ENCODE measurements around the gene TBC1D10A. TPM values are rescaled to one million over a fixed set of nuclear protein-coding genes. Genes with fewer than 3 reads are reported as not detected.

Gene TBC1D10A
- total RNA-seq, 4 donors from 2014 or later, result 27.9 to 72.2 (median 45.7) TPM

DNA sequence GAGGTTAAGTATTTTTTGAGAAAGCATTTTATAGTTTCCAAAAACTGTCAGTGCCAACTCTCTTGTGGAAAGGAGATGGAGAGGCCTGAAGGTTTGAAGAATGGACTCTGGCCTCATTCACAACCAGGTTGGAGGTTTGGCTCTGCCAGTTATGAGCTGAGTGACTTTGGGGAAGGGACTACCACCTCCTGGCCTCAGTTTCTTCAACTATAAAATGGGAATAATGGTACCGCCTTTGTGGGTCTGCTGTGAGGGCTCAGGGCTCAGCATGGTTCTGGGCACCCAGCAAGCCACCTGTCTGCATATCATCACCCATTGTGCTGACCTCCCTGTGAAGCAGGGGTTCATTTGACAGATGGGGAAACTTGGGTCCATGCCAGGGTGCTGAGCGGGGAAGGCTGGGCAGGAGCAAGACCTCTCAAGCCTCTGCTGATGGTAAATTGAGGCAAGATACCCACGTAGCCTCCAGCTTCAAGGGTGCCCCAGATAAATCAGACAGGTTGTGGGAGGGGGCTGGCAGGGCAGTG lies 76.6 kb downstream of the TBC1D10A start:
- intact Hi-C loops (cut with DNase I; ENCODE audit: low total_unique reads) (loop anchor here (5.0 kb wide), 1 partner anchor 138 kb away; no protein-coding TSS in a partner anchor), in situ Hi-C loops (cut with MboI; ENCODE audit: low pct_ligation_motif_present in 1 of 4, low pct_unique_long_range_greater_than_20kb in 1 of 4, low sequenced_read_pairs in 3 of 4) (no loop called here)
- no peaks in the 10 kb centered on the region for H3K36me3 ChIP-seq
- H3K27me3 ChIP-seq, result peaks cover 15% of the 10 kb centered on the region
- DNase-seq, result no peak
- WGBS, 2 donors (ENCODE audit: low coverage in 1 of 2), result 97% methylated on average over 3 of the region's 3 CpGs; no CpG with 5 or more reads in 1 of the 2 donors
- H3K9me3 ChIP-seq, result no peaks in the 10 kb centered on the region
- no peak overlapping the region for H3K27ac ChIP-seq
- H3K4me3 ChIP-seq, result no peak overlapping the region
- peaks cover 21 to 62% (median 56%) of the 10 kb centered on the region in 4 donors for H3K4me1 ChIP-seq
- TF ChIP-seq POLR2AphosphoS5 (IDR thresholded peaks at IDR 0.05), result no peak
- no peak for TF ChIP-seq POLR2A (IDR thresholded peaks at IDR 0.05)
- no peak for TF ChIP-seq CTCF (IDR thresholded peaks at IDR 0.05)
- TF ChIP-seq EP300 (IDR thresholded peaks at IDR 0.05; ENCODE audit: low read depth), result no peak

DNA sequence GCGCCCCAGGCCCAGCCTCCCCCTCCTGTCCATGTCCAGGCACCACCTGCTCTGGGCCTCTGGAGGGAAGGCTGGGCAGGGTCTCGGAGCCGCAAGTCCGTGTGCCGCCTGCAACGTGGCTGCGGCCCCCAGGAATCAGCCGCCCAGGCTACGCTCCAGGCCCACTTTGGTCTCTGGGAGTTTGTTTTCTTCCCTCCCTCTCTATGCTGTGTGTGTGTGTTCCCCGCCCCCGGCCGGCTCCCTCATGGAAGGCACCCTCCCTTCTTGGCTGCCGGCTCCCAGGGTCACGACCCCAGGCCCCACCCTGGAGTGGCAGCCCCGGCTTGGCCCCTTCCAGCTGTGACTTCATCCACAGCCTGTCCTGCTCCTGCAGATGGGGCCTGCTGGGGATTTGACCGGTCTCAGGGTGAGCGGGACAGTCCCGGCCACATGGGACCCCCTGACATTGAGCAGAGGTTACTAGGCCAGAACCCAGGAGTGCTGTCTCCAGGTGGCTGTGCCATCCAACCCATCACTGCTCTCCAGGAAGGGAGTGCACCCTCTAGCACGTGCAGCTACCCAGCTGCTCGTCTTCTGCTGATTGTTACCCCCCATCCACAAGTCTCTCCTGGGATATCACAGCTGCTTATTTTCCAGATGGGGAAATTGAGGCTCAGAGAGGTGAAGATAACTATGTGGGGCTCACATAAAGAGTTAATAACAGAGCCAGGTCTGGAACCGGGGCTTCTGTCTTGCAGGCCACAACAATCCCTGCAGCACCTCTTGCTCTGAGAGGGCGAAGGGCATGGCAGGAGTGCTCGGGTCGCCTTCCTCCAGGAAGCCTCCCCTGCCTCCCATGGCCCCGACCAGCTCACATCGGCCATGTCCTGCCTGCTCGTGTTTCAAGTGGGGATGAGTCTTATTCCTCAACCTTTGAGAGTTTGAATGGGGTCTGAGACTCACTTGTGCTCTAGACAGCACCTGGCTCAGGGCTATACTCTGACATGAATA lies 77.4 kb downstream of the TBC1D10A start:
- TF ChIP-seq POLR2AphosphoS5 (IDR thresholded peaks at IDR 0.05) (no peak), EP300 (IDR thresholded peaks at IDR 0.05; ENCODE audit: low read depth) (no peak), CTCF (IDR thresholded peaks at IDR 0.05) (no peak), POLR2A (IDR thresholded peaks at IDR 0.05) (no peak)
- Histone ChIP-seq H3K4me3 (no peak overlapping the region), H3K4me1 (peaks cover 21 to 62% (median 56%) of the 10 kb centered on the region in 4 donors), H3K27me3 (peaks cover 16% of the 10 kb centered on the region), H3K27ac (peak overlapping the region in 3 of 4 donors; percentile 84 to 86 (median 84)), H3K9me3 (no peaks in the 10 kb centered on the region), H3K36me3 (no peaks in the 10 kb centered on the region)
- DNase-seq, result no peak
- in situ Hi-C loops (cut with MboI; ENCODE audit: low pct_ligation_motif_present in 1 of 4, low pct_unique_long_range_greater_than_20kb in 1 of 4, low sequenced_read_pairs in 3 of 4), result no loop called here
- intact Hi-C loops (cut with DNase I; ENCODE audit: low total_unique reads), result loop anchor here (5.0 kb wide), 1 partner anchor 137 kb away; no protein-coding TSS in a partner anchor
- WGBS, 2 donors (ENCODE audit: low coverage in 1 of 2), result 76% methylated on average over 25 of the region's 27 CpGs; no CpG with 5 or more reads in 1 of the 2 donors

DNA sequence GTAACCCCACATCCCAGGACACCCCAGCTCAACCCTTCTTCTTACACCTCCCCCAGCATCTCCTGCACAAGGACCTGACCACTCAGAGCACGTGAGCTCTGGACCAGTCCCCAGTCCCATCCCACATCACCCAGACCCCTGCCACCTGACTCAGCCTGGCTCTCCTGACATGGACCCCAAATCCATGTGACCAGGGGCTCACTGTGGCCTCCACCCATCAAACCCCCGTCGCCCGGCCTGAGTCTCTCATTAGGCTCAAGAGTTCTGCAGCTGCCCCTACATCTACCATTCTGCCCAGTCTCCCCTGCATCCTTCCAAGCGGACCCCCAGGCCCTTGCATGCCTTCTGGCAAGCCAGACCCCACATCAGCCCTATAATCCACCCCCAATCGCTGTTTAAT lies 78.3 kb downstream of the TBC1D10A start:
- DNase-seq, result no peak
- TF ChIP-seq EP300 (IDR thresholded peaks at IDR 0.05; ENCODE audit: low read depth), result no peak
- TF ChIP-seq POLR2A (IDR thresholded peaks at IDR 0.05), result no peak
- TF ChIP-seq CTCF (IDR thresholded peaks at IDR 0.05), result no peak
- Histone ChIP-seq H3K27me3 (peaks cover 16% of the 10 kb centered on the region), H3K27ac (peak overlapping the region in 3 of 4 donors; percentile 84 to 86 (median 84)), H3K9me3 (no peaks in the 10 kb centered on the region), H3K4me1 (peaks cover 16 to 56% (median 50%) of the 10 kb centered on the region in 4 donors), H3K4me3 (no peak overlapping the region), H3K36me3 (no peaks in the 10 kb centered on the region)
- in situ Hi-C loops (cut with MboI; ENCODE audit: low pct_ligation_motif_present in 1 of 4, low pct_unique_long_range_greater_than_20kb in 1 of 4, low sequenced_read_pairs in 3 of 4), result no loop called here
- WGBS, 2 donors (ENCODE audit: low coverage in 1 of 2), result 76% methylated on average over 6 of the region's 6 CpGs; no CpG with 5 or more reads in 1 of the 2 donors
- intact Hi-C loops (cut with DNase I; ENCODE audit: low total_unique reads), result no loop called here

DNA sequence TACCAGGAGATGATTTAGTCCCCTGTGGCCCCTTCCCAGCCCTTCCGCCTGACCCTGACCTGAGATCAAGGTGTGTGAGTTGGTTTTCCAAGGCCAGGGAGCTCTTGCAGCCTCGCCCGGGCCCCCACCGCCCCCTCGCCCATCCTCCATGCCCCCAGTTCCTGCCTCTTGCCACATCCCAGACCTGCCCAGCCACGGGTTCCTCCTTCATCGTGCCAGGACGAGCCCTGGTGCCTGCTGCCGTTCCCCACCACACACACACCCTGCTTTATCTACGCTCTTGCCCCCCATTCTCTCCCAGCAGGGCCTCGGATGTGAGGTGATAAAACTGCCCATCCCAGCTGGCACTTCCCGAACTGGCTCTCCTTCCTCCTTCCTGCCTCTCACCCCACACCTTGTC lies 78.8 kb downstream of the TBC1D10A start:
- Histone ChIP-seq H3K4me3 (no peak overlapping the region), H3K9me3 (no peaks in the 10 kb centered on the region), H3K27ac (peak overlapping the region; percentile 75 to 86 (median 84)), H3K4me1 (peaks cover 11 to 50% (median 45%) of the 10 kb centered on the region in 4 donors), H3K36me3 (no peaks in the 10 kb centered on the region), H3K27me3 (peaks cover 16% of the 10 kb centered on the region)
- in situ Hi-C loops (cut with MboI; ENCODE audit: low pct_ligation_motif_present in 1 of 4, low pct_unique_long_range_greater_than_20kb in 1 of 4, low sequenced_read_pairs in 3 of 4) (no loop called here), intact Hi-C loops (cut with DNase I; ENCODE audit: low total_unique reads) (no loop called here)
- no peak for DNase-seq
- TF ChIP-seq EP300 (IDR thresholded peaks at IDR 0.05; ENCODE audit: low read depth) (no peak), POLR2AphosphoS5 (IDR thresholded peaks at IDR 0.05) (no peak), POLR2A (IDR thresholded peaks at IDR 0.05) (no peak), CTCF (IDR thresholded peaks at IDR 0.05) (no peak)
- 61% methylated on average over 12 of the region's 12 CpGs; no CpG with 5 or more reads in 1 of the 2 donors for WGBS, 2 donors (ENCODE audit: low coverage in 1 of 2)
